ENCODE results near the gene SNPH.

SNPH gene

GRCh38 chr20:1287787-1288569, 21.9 kb downstream of the SNPH start:
- DNase-seq = no peak

DNA sequence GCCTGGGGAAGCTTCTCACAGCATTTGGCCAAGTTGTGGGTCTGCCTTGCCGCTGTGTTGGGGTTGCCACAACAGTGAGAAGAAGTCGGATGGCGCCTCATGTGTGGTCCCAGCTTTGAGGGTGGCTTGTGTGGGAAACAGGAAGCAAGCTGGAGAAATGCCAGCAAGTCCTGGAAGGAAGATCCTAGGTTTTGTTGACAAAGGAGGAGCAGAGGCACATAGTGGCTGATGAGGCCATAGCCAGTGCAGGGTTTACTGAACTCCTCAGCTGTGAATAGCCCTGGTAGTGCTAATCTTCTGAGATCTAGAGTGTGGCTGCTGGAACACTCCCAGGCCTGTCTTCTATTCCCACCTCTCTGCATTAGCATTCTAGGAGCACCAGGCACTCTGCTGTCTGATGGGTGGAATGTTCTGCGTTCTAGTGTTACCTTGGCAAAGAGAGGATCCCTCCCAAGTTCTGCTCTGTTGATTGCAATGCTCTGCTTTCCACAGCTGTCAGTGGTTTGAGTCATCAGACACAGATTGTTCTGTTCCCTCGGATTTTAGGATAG, 25.2 kb downstream of the SNPH start:
- DNase-seq = no peak

DNA sequence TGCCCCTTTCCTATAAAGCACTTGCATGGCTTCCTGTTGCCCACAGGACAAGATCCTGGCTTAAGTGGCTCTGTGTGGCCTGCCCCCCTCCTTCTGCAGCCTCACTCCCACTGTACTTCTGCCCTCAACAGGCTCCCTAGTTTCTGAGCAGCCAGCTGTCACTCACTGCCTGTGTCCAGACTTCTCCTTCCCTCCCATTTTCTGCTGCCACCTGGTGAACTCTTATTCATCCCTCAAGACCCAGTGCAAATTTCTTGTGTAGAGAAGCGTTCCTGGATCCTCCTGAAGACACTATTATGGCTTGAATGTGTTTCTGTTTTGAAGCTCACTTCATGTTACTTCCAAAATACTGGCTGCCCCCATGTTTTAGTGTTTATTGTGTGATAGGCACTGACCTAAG, 26.5 kb downstream of the SNPH start:
- no peak for DNase-seq

DNA sequence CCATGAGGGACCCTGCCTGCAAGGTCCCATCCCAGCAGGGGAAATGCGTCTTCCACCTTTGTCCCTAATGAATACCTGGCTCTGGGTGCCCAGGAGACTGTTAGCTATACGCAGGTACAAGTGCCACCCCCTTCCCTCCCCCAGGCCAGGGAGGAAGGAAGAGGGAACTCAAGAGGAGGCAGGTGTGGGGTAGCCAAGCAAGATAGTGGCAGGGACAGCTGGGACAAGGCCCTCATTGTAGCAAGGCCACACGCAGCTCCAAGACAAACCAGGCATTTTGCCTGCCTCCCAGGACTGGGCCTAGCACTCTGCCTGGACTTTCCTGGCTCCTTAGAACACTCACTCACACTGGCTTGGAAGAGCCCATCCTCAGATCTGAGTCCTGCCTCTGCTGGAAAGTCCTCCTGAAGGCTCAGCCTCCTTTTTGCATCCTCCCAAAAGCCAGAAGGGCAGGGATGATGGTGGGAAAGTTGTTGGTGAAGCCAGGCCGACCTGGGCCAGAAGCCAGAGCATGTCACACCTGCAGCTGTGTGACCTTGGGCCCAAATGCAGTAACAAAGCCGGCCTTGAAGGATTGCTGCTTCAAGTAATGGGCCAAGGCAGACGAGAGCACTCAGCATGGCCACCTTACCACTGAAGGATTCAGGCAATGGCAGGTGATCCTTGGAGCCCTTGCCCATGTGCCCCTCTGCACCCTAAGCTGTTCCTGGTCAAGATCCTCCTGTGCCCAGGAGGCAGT, 27.7 kb downstream of the SNPH start:
- no peak for DNase-seq

- no peak for DNase-seq
Measured at GRCh38 chr20:1294497-1294896, 28.4 kb downstream of the SNPH start.

DNA sequence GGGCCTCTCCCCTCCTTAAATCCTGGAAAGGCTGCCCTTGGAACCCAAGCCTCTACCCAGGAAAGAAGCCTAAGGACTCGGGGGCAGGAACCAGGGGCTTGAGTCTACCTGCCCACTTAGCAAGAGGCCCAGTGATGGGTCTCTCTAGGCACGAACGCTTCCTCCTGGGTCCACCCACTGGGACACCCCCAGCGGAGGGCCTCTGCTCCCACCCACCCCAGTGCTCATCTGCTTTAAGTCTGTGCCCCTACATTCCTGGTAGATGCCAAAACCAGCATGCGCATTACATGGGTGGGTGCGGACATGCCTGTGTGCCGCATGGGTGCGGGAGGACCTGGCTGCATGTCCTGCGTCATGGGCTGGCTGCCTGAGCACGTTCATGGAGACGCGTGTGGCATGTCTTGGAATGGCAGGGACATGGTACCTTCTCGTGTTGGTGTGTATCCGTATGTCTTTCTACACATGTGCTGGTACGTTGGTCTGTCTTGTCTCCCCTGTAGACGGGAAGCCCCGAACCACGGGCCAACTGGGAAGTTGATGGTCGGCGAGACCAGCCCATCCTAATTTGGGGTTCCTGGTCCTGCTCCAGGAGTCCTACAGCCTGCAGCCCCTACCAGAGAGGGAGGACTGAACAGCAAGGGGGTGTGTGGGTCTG, 29.3 kb downstream of the SNPH start:
- no peak for DNase-seq

GRCh38 chr20:1296117-1296610, 30.1 kb downstream of the SNPH start:
- DNase-seq = no peak

DNA sequence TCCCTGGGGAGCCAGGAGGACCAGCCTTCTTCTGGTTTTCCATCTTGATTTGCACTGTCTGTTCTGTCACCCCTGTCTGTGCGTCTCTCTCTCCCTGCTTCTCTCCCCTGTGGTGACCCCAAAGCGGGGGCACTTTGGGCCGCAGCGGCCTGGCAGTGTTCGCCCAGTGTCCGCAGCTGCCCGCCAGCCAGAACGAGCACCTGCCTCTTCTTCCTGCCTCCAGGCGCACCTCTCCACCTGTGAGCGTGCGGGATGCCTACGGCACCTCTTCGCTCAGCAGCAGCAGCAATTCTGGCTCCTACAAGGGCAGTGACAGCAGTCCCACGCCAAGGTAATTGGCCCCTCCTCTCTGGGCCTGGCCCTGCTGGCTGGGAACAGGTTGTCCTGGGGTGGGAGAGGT, 30.8 kb downstream of the SNPH start:
- no peak for DNase-seq

- DNase-seq = no peak
Measured at GRCh38 chr20:1297486-1297885, 31.4 kb downstream of the SNPH start.

- DNase-seq = no peak
Measured at GRCh38 chr20:1298166-1298565, 32.1 kb downstream of the SNPH start.

DNA sequence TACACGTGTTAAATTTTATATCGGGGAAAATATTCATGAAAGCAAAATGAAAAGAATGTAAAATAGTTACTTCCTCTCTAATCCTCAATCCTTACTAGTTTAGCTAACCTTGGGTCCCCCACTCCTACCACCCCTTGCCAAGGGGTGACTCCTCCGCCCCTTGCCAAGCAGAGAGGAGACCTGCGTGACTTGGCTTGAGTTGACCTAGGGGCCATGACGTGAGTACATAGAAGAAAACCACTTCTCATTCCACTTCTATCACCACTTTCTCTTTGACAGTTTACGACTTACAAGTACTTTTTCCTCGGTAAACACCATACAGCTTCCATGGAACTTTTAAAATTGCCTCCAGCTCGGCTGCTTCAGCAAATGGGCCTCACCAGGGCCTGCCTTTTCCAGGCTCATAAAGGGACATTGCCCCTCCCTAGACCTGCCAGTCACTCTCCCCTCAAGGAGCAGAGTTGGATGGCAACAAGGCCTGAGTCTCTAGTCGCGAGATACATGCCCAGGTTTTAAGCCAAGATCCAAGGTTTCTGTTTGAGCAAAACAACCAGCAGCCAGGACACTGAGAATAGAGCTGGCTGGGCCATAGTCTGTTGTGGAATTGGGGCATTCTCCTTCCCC, 32.9 kb downstream of the SNPH start:
- DNase-seq = no peak

DNA sequence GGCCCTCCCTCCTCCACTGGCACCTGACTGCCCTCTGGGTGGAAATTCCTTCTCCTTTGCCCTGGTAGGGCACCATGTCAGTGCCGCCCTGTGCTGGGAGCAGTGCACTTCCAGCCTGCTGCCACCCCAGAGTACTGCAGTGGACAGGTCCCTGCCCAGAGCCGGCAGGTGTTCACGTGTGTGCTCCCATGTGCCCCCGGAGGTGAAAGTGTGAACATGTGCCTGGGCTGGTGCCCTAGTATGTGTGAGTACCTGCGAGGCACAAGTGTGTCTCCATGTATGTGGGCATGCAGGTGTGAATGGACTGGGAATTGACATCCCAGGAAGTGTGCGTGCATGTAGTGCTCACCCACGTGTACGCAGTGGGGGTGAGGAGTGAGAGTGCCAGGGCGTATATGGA, 33.4 kb downstream of the SNPH start:
- peak; percentile 21 to 24 for DNase-seq

GRCh38 chr20:1300083-1300840, 34.2 kb downstream of the SNPH start:
- no peak for DNase-seq

- peak; percentile 29 to 32 for DNase-seq
Measured at GRCh38 chr20:1301031-1301529, 35.0 kb downstream of the SNPH start.

DNA sequence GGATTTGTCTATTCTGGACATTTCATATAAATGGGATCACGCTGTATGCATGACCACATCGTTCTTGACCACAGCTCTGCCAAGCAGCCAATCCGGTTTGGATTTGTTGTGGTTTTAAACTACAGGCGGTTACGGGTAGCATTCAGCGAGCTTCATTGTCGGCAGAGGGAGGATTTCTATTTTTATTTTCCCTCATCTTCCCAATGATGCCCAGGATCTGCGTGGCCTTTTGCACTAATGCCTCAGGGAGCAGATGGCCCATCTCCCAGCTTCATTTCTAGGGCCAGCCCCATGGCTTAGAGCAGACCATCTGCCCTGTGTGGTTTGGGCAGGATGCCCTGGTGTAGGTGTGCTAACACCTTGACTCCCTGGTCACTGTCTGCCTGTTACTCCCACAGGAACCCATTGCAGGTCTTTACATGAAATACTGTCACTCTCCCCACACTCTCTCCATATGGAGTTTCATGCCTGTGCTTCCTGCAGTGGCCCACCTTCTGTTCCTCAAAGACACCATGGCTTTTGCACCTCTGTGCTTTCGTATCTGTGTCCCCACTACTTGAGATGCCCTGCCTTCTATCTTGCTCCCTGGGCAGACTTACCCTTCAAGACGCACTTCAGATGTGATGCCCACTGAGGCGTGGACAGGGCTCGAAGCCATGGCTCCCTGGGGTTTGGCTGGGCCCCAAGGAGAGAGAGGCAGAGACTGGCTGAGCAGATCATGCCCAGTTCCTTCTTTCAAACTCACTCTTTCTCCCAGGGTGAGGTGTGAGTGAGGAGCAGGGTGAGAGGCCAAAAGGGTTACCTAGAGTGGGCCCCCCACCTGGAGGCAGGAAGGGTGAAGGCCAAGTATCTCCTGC, 36.8 kb downstream of the SNPH start:
- DNase-seq = no peak

GRCh38 chr20:1304710-1305515, 38.8 kb downstream of the SNPH start:
- no peak for DNase-seq

- no peak for DNase-seq
Measured at GRCh38 chr20:1305712-1306111, 39.6 kb downstream of the SNPH start.

DNA sequence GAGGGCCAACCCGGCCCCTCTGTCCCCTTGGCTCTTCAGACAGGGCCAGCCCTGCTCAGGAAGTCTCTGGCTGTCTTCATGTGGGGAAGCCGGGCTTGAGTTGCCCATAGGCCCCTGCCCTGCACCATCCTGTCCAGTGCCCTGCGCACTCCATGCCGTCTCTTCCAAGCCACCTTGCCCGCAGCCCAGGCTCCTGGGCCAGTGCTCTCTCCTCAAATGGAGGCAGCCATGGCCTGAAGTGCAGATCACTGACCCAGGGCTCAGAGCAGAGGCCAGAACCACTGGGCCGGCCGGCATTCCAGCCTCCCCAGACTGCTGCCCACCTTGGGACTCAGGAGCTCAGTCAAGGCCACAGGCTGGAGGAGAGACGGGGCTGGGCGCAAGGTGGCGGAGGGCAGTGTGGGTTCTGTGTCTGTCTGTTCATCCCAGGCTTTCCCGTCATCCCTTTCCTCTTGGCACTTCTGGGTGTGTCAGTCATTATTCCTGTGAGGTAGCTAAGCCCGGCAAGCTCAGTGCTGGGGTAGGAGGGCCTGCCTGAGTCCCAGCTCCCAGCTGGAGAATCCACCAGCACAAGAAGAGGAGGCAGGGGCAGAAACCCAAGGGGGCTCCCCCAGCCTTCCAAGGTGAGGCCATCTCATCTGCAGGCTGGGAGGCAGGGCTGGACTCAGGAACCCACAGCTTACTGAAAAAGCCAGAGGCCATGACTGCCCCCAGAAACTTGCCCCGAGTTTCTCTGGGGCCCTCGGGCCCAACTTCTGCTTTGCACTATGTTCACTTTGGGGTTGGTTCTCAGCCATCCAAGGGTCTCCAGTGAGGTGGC, 40.4 kb downstream of the SNPH start:
- no peak for DNase-seq

- no peak for DNase-seq
Measured at GRCh38 chr20:1307171-1307570, 41.1 kb downstream of the SNPH start.
